HepG2 (cell line): ENCODE measurements around the gene PRSS36. TPM values are rescaled to one million over a fixed set of nuclear protein-coding genes. Genes with fewer than 3 reads are reported as not detected.

ENCODE experiments used
- BORCS8-MEF2B ChIP-seq: sonication (generic); formaldehyde crosslinking; IDR thresholded peaks from 2 replicates; pipeline ENCODE4 v1.8.0; 2022; ENCODE audit warnings: mild to moderate bottlenecking, missing genetic modification reagents
- CHCHD3 ChIP-seq: sonication (generic); formaldehyde crosslinking; IDR thresholded peaks from 2 replicates; pipeline ENCODE4 v1.8.0; 2022; ENCODE audit warnings: mild to moderate bottlenecking, missing genetic modification reagents, moderate library complexity
- CREB3 ChIP-seq: sonication (generic); formaldehyde crosslinking; IDR thresholded peaks from 2 replicates; pipeline ENCODE4 v1.5.0; 2020; ENCODE audit warnings: missing genetic modification reagents
- DBP ChIP-seq: sonication (generic); formaldehyde crosslinking; IDR thresholded peaks from 2 replicates; pipeline ENCODE4 v1.4.0; 2020; ENCODE audit warnings: missing genetic modification reagents; ENCODE audit errors: not compliant biosample characterization
- EHMT2 ChIP-seq: fragments of 200-600 bp; sonication (generic); IDR thresholded peaks from 2 replicates; pipeline ENCODE4 v1.7.0; 2017; ENCODE audit warnings: antibody characterized with exemption, low read depth, low read length, borderline replicate concordance
- HOXA7 ChIP-seq: sonication (generic); formaldehyde crosslinking; IDR thresholded peaks from 2 replicates; pipeline ENCODE4 v1.8.1; 2022; ENCODE audit warnings: mild to moderate bottlenecking, missing genetic modification reagents, moderate library complexity
- KLF12 ChIP-seq: sonication (generic); formaldehyde crosslinking; IDR thresholded peaks from 2 replicates; pipeline ENCODE4 v1.4.0; 2020; ENCODE audit warnings: missing genetic modification reagents, borderline replicate concordance
- KMT2A ChIP-seq: sonication (generic); formaldehyde crosslinking; IDR thresholded peaks from 2 replicates; pipeline ENCODE4 v1.4.0; 2020; ENCODE audit warnings: missing genetic modification reagents
- MTA3 ChIP-seq: sonication (generic); formaldehyde crosslinking; IDR thresholded peaks from 2 replicates; pipeline ENCODE4 v1.4.0; 2020; ENCODE audit warnings: missing genetic modification reagents
- MXD4 ChIP-seq: IDR thresholded peaks from 2 replicates; pipeline ENCODE4 v1.6.1; 2016; ENCODE audit warnings: mild to moderate bottlenecking, missing biosample characterization, missing genetic modification reagents
- NFKB2 ChIP-seq: sonication (generic); formaldehyde crosslinking; IDR thresholded peaks from 2 replicates; pipeline ENCODE4 v1.4.0; 2020; ENCODE audit warnings: missing genetic modification reagents, borderline replicate concordance
- ONECUT2 ChIP-seq: sonication (generic); formaldehyde crosslinking; IDR thresholded peaks from 2 replicates; pipeline ENCODE4 v1.4.0; 2020; ENCODE audit warnings: missing genetic modification reagents
- PBX2 ChIP-seq: IDR thresholded peaks from 2 replicates; pipeline ENCODE4 v1.6.1; 2016; ENCODE audit warnings: control low read depth
- PHB2 ChIP-seq: fragments of 450-650 bp; IDR thresholded peaks from 2 replicates; pipeline ENCODE4 v1.6.1; 2018; ENCODE audit not compliant: partially characterized antibody
- RBAK ChIP-seq: sonication (generic); formaldehyde crosslinking; IDR thresholded peaks from 2 replicates; pipeline ENCODE4 v1.5.1; 2020; ENCODE audit warnings: mild to moderate bottlenecking, missing genetic modification reagents
- SKI ChIP-seq: fragments of 450-650 bp; IDR thresholded peaks from one replicate; pipeline ENCODE4 v1.6.1; 2018; ENCODE audit warnings: mild to moderate bottlenecking; ENCODE audit not compliant: partially characterized antibody
- TAF15 ChIP-seq: fragments of 200-400 bp; formaldehyde crosslinking; IDR thresholded peaks from one replicate; pipeline ENCODE4 v1.6.1; 2018; ENCODE audit warnings: mild to moderate bottlenecking, low read depth, low read length; ENCODE audit not compliant: poor library complexity, severe bottlenecking
- THYN1 ChIP-seq: sonication (generic); formaldehyde crosslinking; IDR thresholded peaks from 2 replicates; pipeline ENCODE4 v1.8.1; 2023; ENCODE audit warnings: low read depth, mild to moderate bottlenecking, moderate library complexity, missing genetic modification reagents, borderline replicate concordance
- TOE1 ChIP-seq: sonication (generic); formaldehyde crosslinking; IDR thresholded peaks from 2 replicates; pipeline ENCODE4 v1.4.0; 2020; ENCODE audit warnings: mild to moderate bottlenecking, missing genetic modification reagents
- TOPORS ChIP-seq: sonication (generic); formaldehyde crosslinking; IDR thresholded peaks from 2 replicates; pipeline ENCODE4 v1.8.0; 2023; ENCODE audit warnings: mild to moderate bottlenecking, missing genetic modification reagents
- ZMYM3 ChIP-seq: sonication (generic); formaldehyde crosslinking; IDR thresholded peaks from 2 replicates; pipeline ENCODE4 v1.5.1; 2020; ENCODE audit warnings: mild to moderate bottlenecking, missing genetic modification reagents
- ZNF329 ChIP-seq: sonication (generic); formaldehyde crosslinking; IDR thresholded peaks from 2 replicates; pipeline ENCODE4 v1.9.0; 2021; ENCODE audit warnings: low read depth, mild to moderate bottlenecking, missing genetic modification reagents
- ZNF367 ChIP-seq: sonication (generic); formaldehyde crosslinking; IDR thresholded peaks from 2 replicates; pipeline ENCODE4 v1.4.0; 2020; ENCODE audit warnings: missing genetic modification reagents, borderline replicate concordance
- ZNF567 ChIP-seq: sonication (generic); formaldehyde crosslinking; IDR thresholded peaks from 2 replicates; pipeline ENCODE4 v1.8.1; 2023; ENCODE audit warnings: mild to moderate bottlenecking, missing genetic modification reagents, borderline replicate concordance
- ZNF589 ChIP-seq: sonication (generic); formaldehyde crosslinking; conservative IDR thresholded peaks from 2 replicates; pipeline ENCODE4 v1.8.0; 2022; ENCODE audit warnings: mild to moderate bottlenecking, moderate library complexity, missing genetic modification reagents
- polyA plus RNA-seq, 8 experiments: library from polyadenylated mRNA; depleted of rRNA in 3 of 8; stranded (reverse) in 7 of 8; unstranded in 1 of 8; fragments of >200 nt; fragmentation: Illumina TruSeq in 4 of 8; extraction: Trizol in 4 of 8; gene quantifications; 2 replicates each; pipeline versions ENCODE4 v1.2.1 to v1.2.3, GENCODE V29; 2011 to 2016; ENCODE audit warnings: low read depth in 4 of 8, missing spikeins in 1 of 8, mixed read lengths in 1 of 8; ENCODE audit not compliant: insufficient read depth in 1 of 8
- total RNA-seq, 5 experiments: library from RNA; depleted of rRNA; stranded (reverse); fragments of >200 nt; fragmentation: Illumina TruSeq; extraction: Trizol; gene quantifications; 2 replicates each; pipeline ENCODE4 v1.2.3, GENCODE V29; 2016; ENCODE audit warnings: low read depth in 1 of 5

Gene PRSS36
- total and polyA plus RNA-seq, 2 of the 13 experiments (the other 11 are each of a cell fraction or from before 2014, with no cell fraction given), result 1.5 to 2.1 TPM

- no peak for TF ChIP-seq TOPORS (CRISPR knock-in tag)
- no peak for TF ChIP-seq MTA3 (CRISPR knock-in tag)
- TF ChIP-seq KLF12 (CRISPR knock-in tag), result peak; percentile 93; the same call in 1 of the 2 replicates
- no peak for TF ChIP-seq EHMT2
- peak; percentile 18 for TF ChIP-seq DBP (CRISPR knock-in tag)
- no peak; the same call in 1 of the 2 replicates for TF ChIP-seq TOE1 (CRISPR knock-in tag)
- TF ChIP-seq SKI, result peak; percentile 9
- TF ChIP-seq ZNF329, result peak; percentile 78; the same call in 1 of the 2 replicates
- TF ChIP-seq ZNF589 (CRISPR knock-in tag), result peak; percentile 82; the same call in 1 of the 2 replicates
- 0 out of 2 replicates have a peak, but pooled peaks have one; percentile 64 for TF ChIP-seq CHCHD3
- TF ChIP-seq ZNF567, result no peak
- TF ChIP-seq THYN1 (CRISPR knock-in tag), result no peak
- TF ChIP-seq TAF15, result peak; percentile 94
- TF ChIP-seq ONECUT2 (CRISPR knock-in tag), result peak; percentile 30; the same call in 1 of the 2 replicates
- TF ChIP-seq ZMYM3, result peak; percentile 53
- peak; percentile 4; the same call in 1 of the 2 replicates for TF ChIP-seq ZNF367
- TF ChIP-seq KMT2A (CRISPR knock-in tag), result peak; percentile 79
- no peak for TF ChIP-seq RBAK (CRISPR knock-in tag)
- TF ChIP-seq CREB3 (CRISPR knock-in tag), result peak; percentile 25; the same call in 1 of the 2 replicates
- TF ChIP-seq MXD4 (CRISPR knock-in tag), result peak; percentile 89
- TF ChIP-seq PHB2, result no peak
- TF ChIP-seq HOXA7 (CRISPR knock-in tag), result no peak
- peak; percentile 69 for TF ChIP-seq BORCS8-MEF2B (CRISPR knock-in tag)
- no peak for TF ChIP-seq PBX2 (CRISPR knock-in tag)
- TF ChIP-seq NFKB2, result peak; percentile 43; the same call in 1 of the 2 replicates
These were observed 55.3 kb downstream of the PRSS36 start, which contains the start of gene VKORC1 (continued) for GRCh38 chr16:31094424-31095120.
